HepG2 (cell line): ENCODE measurements around the gene ADH4. TPM values are rescaled to one million over a fixed set of nuclear protein-coding genes. Genes with fewer than 3 reads are reported as not detected.

Source experiments
- ADNP ChIP-seq: sonication (generic); formaldehyde crosslinking; IDR thresholded peaks from 2 replicates; pipeline ENCODE4 v1.4.0; 2020; ENCODE audit warnings: missing genetic modification reagents
- ARID5B ChIP-seq: IDR thresholded peaks from 2 replicates; pipeline ENCODE4 v1.4.0; 2020; ENCODE audit warnings: mild to moderate bottlenecking, missing genetic modification reagents
- BORCS8-MEF2B ChIP-seq: sonication (generic); formaldehyde crosslinking; IDR thresholded peaks from 2 replicates; pipeline ENCODE4 v1.8.0; 2022; ENCODE audit warnings: mild to moderate bottlenecking, missing genetic modification reagents
- FOXK2 ChIP-seq: fragments of 450-650 bp; IDR thresholded peaks from 2 replicates; pipeline ENCODE4 v1.6.1; 2016
- IKZF1 ChIP-seq: fragments of 450-650 bp; IDR thresholded peaks from 2 replicates; pipeline ENCODE4 v1.7.1; 2016
- MLX ChIP-seq: IDR thresholded peaks from 2 replicates; pipeline ENCODE4 v1.6.1; 2016
- MTF1 ChIP-seq: sonication (generic); formaldehyde crosslinking; IDR thresholded peaks from 2 replicates; pipeline ENCODE4 v1.5.0; 2020; ENCODE audit warnings: missing genetic modification reagents
- MYPOP ChIP-seq: sonication (generic); formaldehyde crosslinking; IDR thresholded peaks from 2 replicates; pipeline ENCODE4 v1.8.1; 2023; ENCODE audit warnings: mild to moderate bottlenecking, moderate library complexity, missing genetic modification reagents
- NCOR1 ChIP-seq: fragments of 200-600 bp; sonication (generic); IDR thresholded peaks from 2 replicates; pipeline ENCODE4 v1.7.0; 2017; ENCODE audit warnings: antibody characterized with exemption, low read length, borderline replicate concordance
- REST ChIP-seq, 2 experiments: IDR thresholded peaks; 2 replicates each; pipeline ENCODE4 v1.6.1; 2011 to 2012; ENCODE audit warnings: low read length in 2 of 2, borderline replicate concordance in 1 of 2, low read depth in 1 of 2, mild to moderate bottlenecking in 1 of 2, moderate library complexity in 1 of 2
- TFDP1 ChIP-seq: IDR thresholded peaks from 2 replicates; pipeline ENCODE4 v1.6.1; 2016; ENCODE audit warnings: missing compliant biosample characterization, missing genetic modification reagents, borderline replicate concordance
- ZBTB3 ChIP-seq: sonication (generic); formaldehyde crosslinking; IDR thresholded peaks from 2 replicates; pipeline ENCODE4 v1.4.0; 2020; ENCODE audit warnings: low read depth, mild to moderate bottlenecking, moderate library complexity, missing genetic modification reagents, borderline replicate concordance
- ZBTB43 ChIP-seq: sonication (generic); formaldehyde crosslinking; conservative IDR thresholded peaks from 2 replicates; pipeline ENCODE4 v1.4.0; 2020; ENCODE audit warnings: missing genetic modification reagents
- ZNF747 ChIP-seq: sonication (generic); formaldehyde crosslinking; IDR thresholded peaks from 2 replicates; pipeline ENCODE4 v1.8.1; 2023; ENCODE audit warnings: missing genetic modification reagents, mild to moderate bottlenecking, borderline replicate concordance
- ZNF878 ChIP-seq: sonication (generic); formaldehyde crosslinking; IDR thresholded peaks from 2 replicates; pipeline ENCODE4 v1.8.1; 2023; ENCODE audit warnings: mild to moderate bottlenecking, missing genetic modification reagents, moderate library complexity
- polyA plus RNA-seq, 8 experiments: library from polyadenylated mRNA; depleted of rRNA in 3 of 8; stranded (reverse) in 7 of 8; unstranded in 1 of 8; fragments of >200 nt; fragmentation: Illumina TruSeq in 4 of 8; extraction: Trizol in 4 of 8; gene quantifications; 2 replicates each; pipeline versions ENCODE4 v1.2.1 to v1.2.3, GENCODE V29; 2011 to 2016; ENCODE audit warnings: low read depth in 4 of 8, missing spikeins in 1 of 8, mixed read lengths in 1 of 8; ENCODE audit not compliant: insufficient read depth in 1 of 8
- total RNA-seq, 5 experiments: library from RNA; depleted of rRNA; stranded (reverse); fragments of >200 nt; fragmentation: Illumina TruSeq; extraction: Trizol; gene quantifications; 2 replicates each; pipeline ENCODE4 v1.2.3, GENCODE V29; 2016; ENCODE audit warnings: low read depth in 1 of 5

Gene ADH4
- total and polyA plus RNA-seq, 2 of the 13 experiments (the other 11 are each of a cell fraction or from before 2014, with no cell fraction given), result 24.3 to 31.1 TPM

- TF ChIP-seq ARID5B (peak; percentile 62), ADNP (CRISPR knock-in tag) (no peak), ZBTB3 (CRISPR knock-in tag) (peak; percentile 24; the same call in 1 of the 2 replicates), MTF1 (CRISPR knock-in tag) (0 out of 2 replicates have a peak, but pooled peaks have one; percentile 45), TFDP1 (CRISPR knock-in tag) (peak; percentile 31; the same call in 1 of the 2 replicates), NCOR1 (no peak), ZNF878 (CRISPR knock-in tag) (no peak), MLX (CRISPR knock-in tag) (no peak), REST (IDR thresholded peaks at IDR 0.05; ENCODE audit: borderline replicate concordance in 1 of 2, low read depth in 1 of 2, low read length in 2 of 2) (peak in 1 of 2 experiments; percentile 63; a peak in 1 of 4 replicates), BORCS8-MEF2B (CRISPR knock-in tag) (peak; percentile 71; the same call in 1 of the 2 replicates), ZNF747 (CRISPR knock-in tag) (0 out of 2 replicates have a peak, but pooled peaks have one; percentile 46), IKZF1 (no peak), MYPOP (CRISPR knock-in tag) (peak; percentile 12; the same call in 1 of the 2 replicates), FOXK2 (no peak), ZBTB43 (CRISPR knock-in tag) (0 out of 2 replicates have a peak, but pooled peaks have one; percentile 24)
Measured at GRCh38 chr4:99088481-99089365, 55.4 kb downstream of the ADH4 start, which contains the start of gene ADH5 (continued).
